ENCODE data around the gene TRPV4.

TRPV4 gene

DNA sequence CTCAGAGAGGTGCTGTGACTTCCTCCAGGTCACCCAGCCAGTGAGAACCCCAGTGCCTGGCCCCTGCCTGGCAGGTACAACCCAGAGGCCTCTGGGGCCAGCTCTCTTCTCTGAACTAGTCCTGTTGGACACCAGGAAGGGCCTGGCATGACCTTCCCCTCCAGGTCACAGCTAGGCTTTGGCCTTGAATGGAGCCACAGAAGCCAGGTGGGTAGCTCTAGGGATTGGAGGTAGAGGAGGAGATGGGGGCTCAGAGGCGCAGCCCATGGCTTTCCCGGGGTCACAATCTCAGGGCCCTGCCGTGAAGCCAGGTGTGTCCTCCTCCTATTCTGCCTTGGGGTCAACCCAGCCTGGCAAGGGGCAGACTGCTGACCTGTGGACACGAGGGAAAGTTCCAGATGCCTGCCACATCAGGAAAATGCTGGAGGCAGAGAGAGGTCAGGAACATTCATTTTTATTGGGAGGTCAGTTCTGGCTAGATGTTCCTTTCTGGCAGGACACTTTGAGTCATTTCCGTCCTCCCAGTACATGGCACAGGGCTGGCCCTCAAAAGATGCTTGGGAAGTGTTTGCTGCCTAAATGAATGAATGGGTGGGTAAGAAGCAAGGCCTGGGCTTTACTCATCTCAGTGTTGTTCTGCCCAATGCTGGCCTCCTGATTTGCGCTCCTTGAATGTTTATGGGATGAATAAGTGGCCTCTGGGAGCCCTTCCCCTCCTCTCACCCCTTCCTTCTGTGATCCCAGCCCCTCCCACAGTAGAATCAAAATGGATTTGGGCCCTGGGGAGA lies 94.1 kb downstream of the TRPV4 start:
- H3K9me3 ChIP-seq: no peaks in the 10 kb centered on the region
- peaks cover 63% of the 10 kb centered on the region for H3K27me3 ChIP-seq
- no peak overlapping the region for H3K27ac ChIP-seq
- H3K4me1 ChIP-seq (ENCODE audit: control insufficient read depth in 1 of 2, insufficient read depth in 1 of 2, low read depth in 1 of 2, low read length in 1 of 2): no peaks in the 10 kb centered on the region
- H3K36me3 ChIP-seq: no peaks in the 10 kb centered on the region
- no peak overlapping the region for H3K4me3 ChIP-seq (ENCODE audit: low read depth in 1 of 2, low read length in 1 of 2)
- TF ChIP-seq, protein P1, sequence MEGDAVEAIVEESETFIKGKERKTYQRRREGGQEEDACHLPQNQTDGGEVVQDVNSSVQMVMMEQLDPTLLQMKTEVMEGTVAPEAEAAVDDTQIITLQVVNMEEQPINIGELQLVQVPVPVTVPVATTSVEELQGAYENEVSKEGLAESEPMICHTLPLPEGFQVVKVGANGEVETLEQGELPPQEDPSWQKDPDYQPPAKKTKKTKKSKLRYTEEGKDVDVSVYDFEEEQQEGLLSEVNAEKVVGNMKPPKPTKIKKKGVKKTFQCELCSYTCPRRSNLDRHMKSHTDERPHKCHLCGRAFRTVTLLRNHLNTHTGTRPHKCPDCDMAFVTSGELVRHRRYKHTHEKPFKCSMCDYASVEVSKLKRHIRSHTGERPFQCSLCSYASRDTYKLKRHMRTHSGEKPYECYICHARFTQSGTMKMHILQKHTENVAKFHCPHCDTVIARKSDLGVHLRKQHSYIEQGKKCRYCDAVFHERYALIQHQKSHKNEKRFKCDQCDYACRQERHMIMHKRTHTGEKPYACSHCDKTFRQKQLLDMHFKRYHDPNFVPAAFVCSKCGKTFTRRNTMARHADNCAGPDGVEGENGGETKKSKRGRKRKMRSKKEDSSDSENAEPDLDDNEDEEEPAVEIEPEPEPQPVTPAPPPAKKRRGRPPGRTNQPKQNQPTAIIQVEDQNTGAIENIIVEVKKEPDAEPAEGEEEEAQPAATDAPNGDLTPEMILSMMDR (IDR thresholded peaks at IDR 0.05): no peak

DNA sequence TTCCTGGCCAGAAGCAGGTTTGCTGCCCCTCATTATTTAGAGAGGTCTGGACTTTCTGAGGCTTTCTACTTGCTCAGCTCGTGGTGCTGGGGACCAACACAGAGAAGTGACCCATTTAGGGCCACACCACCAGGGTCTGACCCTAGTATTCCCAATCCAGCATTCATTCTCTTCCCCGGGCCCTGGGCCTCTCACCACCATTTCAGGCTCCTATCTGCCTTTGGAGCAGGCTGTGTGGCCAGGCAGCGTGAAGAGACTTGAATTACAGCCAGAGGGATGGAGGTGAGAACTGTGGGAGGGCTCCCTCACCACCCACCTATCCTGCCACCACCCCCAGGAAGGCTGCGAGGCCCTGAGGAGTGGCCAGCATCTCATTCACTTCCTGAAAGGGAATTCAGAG lies 95.0 kb downstream of the TRPV4 start:
- TF ChIP-seq, protein P1 (IDR thresholded peaks at IDR 0.05): no peak
- Histone ChIP-seq H3K4me3 (ENCODE audit: low read depth in 1 of 2, low read length in 1 of 2) (no peak overlapping the region), H3K4me1 (ENCODE audit: control insufficient read depth in 1 of 2, insufficient read depth in 1 of 2, low read depth in 1 of 2, low read length in 1 of 2) (no peaks in the 10 kb centered on the region), H3K27me3 (peaks cover 72% of the 10 kb centered on the region), H3K9me3 (no peaks in the 10 kb centered on the region), H3K27ac (no peak overlapping the region), H3K36me3 (no peaks in the 10 kb centered on the region)

DNA sequence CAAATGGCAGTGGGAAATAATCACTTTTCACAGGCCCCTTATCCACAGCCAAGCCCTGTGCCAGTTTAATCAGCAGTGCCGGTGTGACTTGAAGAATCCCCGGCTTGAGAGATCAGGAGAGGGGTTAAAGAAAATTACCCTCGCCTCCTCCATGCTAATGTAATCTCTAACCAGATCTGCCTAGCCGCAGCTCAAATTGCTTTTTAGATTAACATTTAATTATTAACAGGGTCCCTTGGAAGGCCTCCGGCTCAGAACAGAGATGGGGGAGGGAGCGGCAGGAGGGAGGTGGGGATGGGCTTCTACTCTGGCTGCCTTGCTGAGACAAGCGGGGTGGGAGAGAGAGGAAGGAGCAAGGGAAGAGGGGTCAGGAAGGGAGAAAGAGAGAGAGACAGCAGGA lies 95.6 kb downstream of the TRPV4 start:
- no peaks in the 10 kb centered on the region for H3K36me3 ChIP-seq
- no peaks in the 10 kb centered on the region for H3K9me3 ChIP-seq
- TF ChIP-seq, protein P1 (IDR thresholded peaks at IDR 0.05): no peak
- H3K27ac ChIP-seq: no peak overlapping the region
- H3K27me3 ChIP-seq: peaks cover 77% of the 10 kb centered on the region
- no peak overlapping the region for H3K4me3 ChIP-seq (ENCODE audit: low read depth in 1 of 2, low read length in 1 of 2)
- no peaks in the 10 kb centered on the region for H3K4me1 ChIP-seq (ENCODE audit: control insufficient read depth in 1 of 2, insufficient read depth in 1 of 2, low read depth in 1 of 2, low read length in 1 of 2)

DNA sequence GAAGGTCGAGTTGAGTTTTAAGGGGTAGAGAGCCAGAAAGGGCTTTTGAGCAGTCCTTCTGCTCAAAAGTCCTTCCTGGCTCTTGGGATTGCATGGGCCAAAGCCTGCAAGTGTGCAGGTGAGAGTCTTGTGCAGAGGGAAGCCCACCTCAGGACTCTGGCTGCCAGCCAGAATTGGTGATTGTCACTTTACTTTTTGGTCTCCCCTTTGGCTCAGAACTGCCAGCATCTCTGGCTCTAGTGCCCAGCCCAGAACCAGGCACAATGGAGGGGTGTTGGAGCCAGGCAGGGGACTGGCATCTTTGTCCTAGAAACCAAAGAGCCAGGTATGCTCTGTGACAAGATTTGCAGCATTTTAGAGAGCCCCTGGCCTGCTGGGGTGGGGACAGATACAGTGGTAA lies 96.1 kb downstream of the TRPV4 start:
- H3K9me3 ChIP-seq: no peaks in the 10 kb centered on the region
- H3K27me3 ChIP-seq: peaks cover 82% of the 10 kb centered on the region
- H3K4me3 ChIP-seq (ENCODE audit: low read depth in 1 of 2, low read length in 1 of 2): no peak overlapping the region
- H3K27ac ChIP-seq: no peak overlapping the region
- no peaks in the 10 kb centered on the region for H3K36me3 ChIP-seq
- TF ChIP-seq, protein P1 (IDR thresholded peaks at IDR 0.05): no peak
- H3K4me1 ChIP-seq (ENCODE audit: control insufficient read depth in 1 of 2, insufficient read depth in 1 of 2, low read depth in 1 of 2, low read length in 1 of 2): no peaks in the 10 kb centered on the region

DNA sequence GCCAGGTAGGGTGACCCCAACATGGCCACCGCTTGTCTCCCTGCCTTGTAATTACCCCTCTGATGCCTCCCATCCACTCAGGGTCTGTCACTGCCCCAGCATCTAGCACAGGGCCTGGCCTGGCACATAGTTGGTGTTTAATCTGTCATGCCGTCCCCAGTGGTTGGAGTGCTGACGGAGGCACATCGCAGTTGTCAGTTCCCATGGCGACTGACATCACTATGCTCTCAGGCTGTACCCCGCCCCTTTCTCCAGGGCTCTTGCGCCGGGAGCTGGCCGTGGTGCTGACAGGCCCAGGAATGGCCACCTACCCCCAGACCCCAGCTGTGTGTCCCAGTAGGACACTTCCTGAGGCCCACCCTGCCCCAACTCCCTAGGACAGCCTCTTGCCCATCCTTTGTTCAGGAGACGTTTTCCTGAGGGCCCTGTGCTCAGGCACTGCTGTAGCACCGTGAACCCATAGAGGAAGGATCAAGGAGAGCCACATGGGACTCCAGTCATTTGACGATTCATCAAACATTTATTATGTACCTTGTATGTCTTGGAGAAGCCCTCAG lies 96.6 kb downstream of the TRPV4 start:
- peaks cover 82% of the 10 kb centered on the region for H3K27me3 ChIP-seq
- H3K36me3 ChIP-seq: no peaks in the 10 kb centered on the region
- TF ChIP-seq, protein P1 (IDR thresholded peaks at IDR 0.05): no peak
- H3K4me1 ChIP-seq (ENCODE audit: control insufficient read depth in 1 of 2, insufficient read depth in 1 of 2, low read depth in 1 of 2, low read length in 1 of 2): no peaks in the 10 kb centered on the region
- no peak overlapping the region for H3K27ac ChIP-seq
- H3K4me3 ChIP-seq (ENCODE audit: low read depth in 1 of 2, low read length in 1 of 2): no peak overlapping the region
- H3K9me3 ChIP-seq: no peaks in the 10 kb centered on the region

Data from neutrophil (primary cell).